ENCODE data around the gene PREP. TPM values are rescaled to one million over a fixed set of nuclear protein-coding genes. Genes with fewer than 3 reads are reported as not detected.

PREP gene
- total RNA-seq, 2 experiments from 2014 or later = 42.3 to 49.0 TPM

- CTCF ChIA-PET = interaction anchor here (1.4 kb wide), 1 partner anchor 11 kb away, joined by 4 read pairs; the partner anchor contains the start of gene PREP
- Mint-ChIP-seq H3K4me1 (peaks cover 5% of the 10 kb centered on the region), H3K36me3 (ENCODE audit: low read depth) (peaks cover 29% of the 10 kb centered on the region), H3K4me3 (no peak overlapping the region), H3K27ac (no peak overlapping the region), H3K9me3 (ENCODE audit: low read depth) (no peaks in the 10 kb centered on the region), H3K27me3 (no peaks in the 10 kb centered on the region)
- POLR2A ChIA-PET = no interaction called here
- DNase-seq = no peak
- ATAC-seq = no peak
- intact Hi-C loops (cut with DNase I, micrococcal nuclease) = no loop called here
These were observed 11.2 kb downstream of the PREP start for GRCh38 chr6:105391705-105392104.

- H3K27me3 Mint-ChIP-seq = no peaks in the 10 kb centered on the region
- peaks cover 25% of the 10 kb centered on the region for H3K36me3 Mint-ChIP-seq (ENCODE audit: low read depth)
- H3K9me3 Mint-ChIP-seq (ENCODE audit: low read depth) = no peaks in the 10 kb centered on the region
- intact Hi-C loops (cut with DNase I, micrococcal nuclease) = no loop called here
- no peak overlapping the region for H3K4me3 Mint-ChIP-seq
- H3K27ac Mint-ChIP-seq = no peak overlapping the region
- ChIA-PET POLR2A (no interaction called here), CTCF (interaction anchor here (1.0 kb wide), 1 partner anchor 30 kb away, joined by 3 read pairs; no protein-coding TSS in a partner anchor)
- peaks cover 5% of the 10 kb centered on the region for H3K4me1 Mint-ChIP-seq
- DNase-seq = no peak
- no peak for ATAC-seq
These were observed 13.3 kb downstream of the PREP start for GRCh38 chr6:105389543-105389942.

- Mint-ChIP-seq H3K4me1 (peaks cover 12% of the 10 kb centered on the region), H3K9me3 (ENCODE audit: low read depth) (no peaks in the 10 kb centered on the region), H3K4me3 (no peak overlapping the region), H3K36me3 (ENCODE audit: low read depth) (peaks cover 27% of the 10 kb centered on the region), H3K27ac (no peak overlapping the region), H3K27me3 (no peaks in the 10 kb centered on the region)
- ChIA-PET POLR2A (no interaction called here), CTCF (interaction anchor here (1.0 to 1.4 kb wide), 2 partner anchors 10 to 301 kb away, joined by 4 read pairs; no protein-coding TSS in a partner anchor)
- ATAC-seq (no peak), DNase-seq (no peak)
- intact Hi-C loops (cut with DNase I, micrococcal nuclease) = no loop called here
These were observed 14.5 kb downstream of the PREP start for GRCh38 chr6:105388392-105388791.

- intact Hi-C loops (cut with DNase I, micrococcal nuclease) = no loop called here
- no peak overlapping the region for H3K27ac Mint-ChIP-seq
- H3K4me1 Mint-ChIP-seq = peaks cover 21% of the 10 kb centered on the region
- no peak for ATAC-seq
- no peak overlapping the region for H3K4me3 Mint-ChIP-seq
- peaks cover 22% of the 10 kb centered on the region for H3K36me3 Mint-ChIP-seq (ENCODE audit: low read depth)
- ChIA-PET CTCF (no interaction called here), POLR2A (no interaction called here)
- H3K9me3 Mint-ChIP-seq (ENCODE audit: low read depth) = no peaks in the 10 kb centered on the region
- no peaks in the 10 kb centered on the region for H3K27me3 Mint-ChIP-seq
- DNase-seq = no peak
These were observed 18.9 kb downstream of the PREP start for GRCh38 chr6:105384004-105384403.

- DNase-seq (no peak), ATAC-seq (no peak)
- H3K9me3 Mint-ChIP-seq (ENCODE audit: low read depth) = no peaks in the 10 kb centered on the region
- POLR2A ChIA-PET = no interaction called here
- CTCF ChIA-PET = no interaction called here
- no peaks in the 10 kb centered on the region for H3K27me3 Mint-ChIP-seq
- peaks cover 21% of the 10 kb centered on the region for H3K4me1 Mint-ChIP-seq
- no peak overlapping the region for H3K27ac Mint-ChIP-seq
- intact Hi-C loops (cut with DNase I, micrococcal nuclease) = no loop called here
- no peak overlapping the region for H3K4me3 Mint-ChIP-seq
- peaks cover 19% of the 10 kb centered on the region for H3K36me3 Mint-ChIP-seq (ENCODE audit: low read depth)
These were observed 19.9 kb downstream of the PREP start for GRCh38 chr6:105382958-105383357.

- Mint-ChIP-seq H3K27ac (no peak overlapping the region), H3K36me3 (ENCODE audit: low read depth) (peaks cover 17% of the 10 kb centered on the region), H3K9me3 (ENCODE audit: low read depth) (no peaks in the 10 kb centered on the region), H3K4me1 (peaks cover 21% of the 10 kb centered on the region), H3K4me3 (no peak overlapping the region), H3K27me3 (no peaks in the 10 kb centered on the region)
- intact Hi-C loops (cut with DNase I, micrococcal nuclease) = no loop called here
- no peak for ATAC-seq
- DNase-seq = no peak
- ChIA-PET POLR2A (no interaction called here), CTCF (no interaction called here)
These were observed 20.4 kb downstream of the PREP start for GRCh38 chr6:105382496-105382895.

- intact Hi-C loops (cut with DNase I, micrococcal nuclease) = no loop called here
- ChIA-PET POLR2A (no interaction called here), CTCF (no interaction called here)
- no peak overlapping the region for H3K4me3 Mint-ChIP-seq
- no peak for ATAC-seq
- H3K27ac Mint-ChIP-seq = no peak overlapping the region
- H3K4me1 Mint-ChIP-seq = peaks cover 21% of the 10 kb centered on the region
- no peak for DNase-seq
- H3K36me3 Mint-ChIP-seq (ENCODE audit: low read depth) = peaks cover 9% of the 10 kb centered on the region
- no peaks in the 10 kb centered on the region for H3K9me3 Mint-ChIP-seq (ENCODE audit: low read depth)
- H3K27me3 Mint-ChIP-seq = no peaks in the 10 kb centered on the region
These were observed 22.2 kb downstream of the PREP start for GRCh38 chr6:105380634-105381033.

GRCh38 chr6:105375797-105376196 is 27.1 kb downstream of the PREP start:
- ATAC-seq = no peak
- Mint-ChIP-seq H3K9me3 (ENCODE audit: low read depth) (no peaks in the 10 kb centered on the region), H3K36me3 (ENCODE audit: low read depth) (peaks cover 26% of the 10 kb centered on the region), H3K4me3 (no peak overlapping the region), H3K27me3 (no peaks in the 10 kb centered on the region), H3K27ac (no peak overlapping the region), H3K4me1 (peaks cover 8% of the 10 kb centered on the region)
- ChIA-PET CTCF (interaction anchor here (0.7 kb wide), 1 partner anchor 695 kb away, joined by 4 read pairs; no protein-coding TSS in a partner anchor), POLR2A (no interaction called here)
- intact Hi-C loops (cut with DNase I, micrococcal nuclease) = no loop called here
- no peak for DNase-seq

- POLR2A ChIA-PET = no interaction called here
- DNase-seq = no peak
- no peak for ATAC-seq
- no peak overlapping the region for H3K27ac Mint-ChIP-seq
- intact Hi-C loops (cut with DNase I, micrococcal nuclease) = no loop called here
- H3K27me3 Mint-ChIP-seq = no peaks in the 10 kb centered on the region
- H3K36me3 Mint-ChIP-seq (ENCODE audit: low read depth) = peaks cover 33% of the 10 kb centered on the region
- no peak overlapping the region for H3K4me3 Mint-ChIP-seq
- H3K9me3 Mint-ChIP-seq (ENCODE audit: low read depth) = no peaks in the 10 kb centered on the region
- CTCF ChIA-PET = interaction anchor here (1.1 kb wide), 1 partner anchor 11 kb away, joined by 4 read pairs; no protein-coding TSS in a partner anchor
- H3K4me1 Mint-ChIP-seq = no peaks in the 10 kb centered on the region
These were observed 28.9 kb downstream of the PREP start for GRCh38 chr6:105374010-105374420.

- Mint-ChIP-seq H3K27me3 (no peaks in the 10 kb centered on the region), H3K36me3 (ENCODE audit: low read depth) (peaks cover 37% of the 10 kb centered on the region), H3K9me3 (ENCODE audit: low read depth) (no peaks in the 10 kb centered on the region), H3K27ac (no peak overlapping the region), H3K4me3 (no peak overlapping the region), H3K4me1 (no peaks in the 10 kb centered on the region)
- POLR2A ChIA-PET = no interaction called here
- CTCF ChIA-PET = interaction anchor here (0.7 to 1.1 kb wide), 2 partner anchors 21 to 29 kb away, joined by 3 to 4 read pairs; partner anchors contain the start of gene PREP
- intact Hi-C loops (cut with DNase I, micrococcal nuclease) = no loop called here
- DNase-seq (no peak), ATAC-seq (no peak)
These were observed 29.4 kb downstream of the PREP start for GRCh38 chr6:105373481-105373880.

- Mint-ChIP-seq H3K36me3 (ENCODE audit: low read depth) (peaks cover 41% of the 10 kb centered on the region), H3K27ac (no peak overlapping the region)
- intact Hi-C loops (cut with DNase I, micrococcal nuclease) = no loop called here
These were observed 30.1 kb downstream of the PREP start for GRCh38 chr6:105372849-105373182.

GRCh38 chr6:105372142-105372848 is 30.6 kb downstream of the PREP start:
- POLR2A ChIA-PET = interaction anchor here (0.5 kb wide), 3 partner anchors 9 to 827 kb away, joined by 3 to 6 read pairs (median 5); no protein-coding TSS in a partner anchor
- peaks cover 42% of the 10 kb centered on the region for H3K36me3 Mint-ChIP-seq (ENCODE audit: low read depth)

More at GRCh38 chr6:105372849-105373182, 30.1 kb downstream of the PREP start:
- H3K9me3 Mint-ChIP-seq (ENCODE audit: low read depth) = no peaks in the 10 kb centered on the region
- H3K4me3 Mint-ChIP-seq = no peak overlapping the region
- CTCF ChIA-PET = interaction anchor here (0.7 to 1.2 kb wide), 3 partner anchors 12 to 30 kb away, joined by 3 to 4 read pairs (median 3); partner anchors contain the start of gene PREP
- no peaks in the 10 kb centered on the region for H3K4me1 Mint-ChIP-seq
- no peak for ATAC-seq
- no peaks in the 10 kb centered on the region for H3K27me3 Mint-ChIP-seq
- no peak for DNase-seq
- POLR2A ChIA-PET = no interaction called here

More at GRCh38 chr6:105372142-105372848, 30.6 kb downstream of the PREP start:
- CTCF ChIA-PET = interaction anchor here (0.6 to 1.2 kb wide), 4 partner anchors 11 to 599 kb away, joined by 3 to 4 read pairs (median 4); partner anchors contain the start of gene PREP
- intact Hi-C loops (cut with DNase I, micrococcal nuclease) = no loop called here
- no peaks in the 10 kb centered on the region for H3K9me3 Mint-ChIP-seq (ENCODE audit: low read depth)
- no peaks in the 10 kb centered on the region for H3K27me3 Mint-ChIP-seq
- H3K4me3 Mint-ChIP-seq = no peak overlapping the region
- DNase-seq = no peak
- no peak overlapping the region for H3K27ac Mint-ChIP-seq
- H3K4me1 Mint-ChIP-seq = no peaks in the 10 kb centered on the region
- no peak for ATAC-seq
